ENCODE results near the gene TXNL4B. TPM values are rescaled to one million over a fixed set of nuclear protein-coding genes. Genes with fewer than 3 reads are reported as not detected.

TXNL4B gene
- total RNA-seq, 1 experiment from 2014 or later, result 9.9 TPM

DNA sequence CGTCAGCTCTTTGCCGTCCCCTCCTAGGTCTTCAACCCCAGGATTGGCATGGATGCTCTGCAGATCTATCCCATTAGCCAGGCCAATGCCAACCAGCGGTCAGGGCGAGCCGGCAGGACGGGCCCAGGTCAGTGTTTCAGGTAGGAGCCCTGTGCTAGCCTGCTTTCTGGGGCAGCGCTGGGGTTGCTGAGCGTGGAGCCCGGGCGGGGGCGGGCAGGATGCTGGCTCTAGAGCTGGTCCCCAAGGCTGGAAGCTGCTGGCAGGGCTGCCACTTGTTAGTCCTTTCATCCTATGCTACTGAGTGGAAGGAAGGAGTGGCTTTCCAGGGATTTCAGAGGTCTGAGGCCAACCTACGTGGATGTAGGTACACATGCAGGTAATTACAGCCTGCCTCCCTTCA, 12.6 kb upstream of the TXNL4B start:
- Mint-ChIP-seq H3K27ac (no peak overlapping the region), H3K36me3 (ENCODE audit: insufficient read depth in 1 of 3, low read depth in 3 of 3) (peaks cover 61 to 100% (median 99%) of the 10 kb centered on the region in 3 experiments), H3K27me3 (ENCODE audit: low read depth) (no peaks in the 10 kb centered on the region; the same call in 1 of the 2 replicates), H3K4me1 (no peaks in the 10 kb centered on the region), H3K4me3 (no peak overlapping the region; a peak in 1 of 5 replicates), H3K9me3 (no peaks in the 10 kb centered on the region)
- Histone ChIP-seq H4K20me1 (ENCODE audit: control insufficient read depth, insufficient read depth, insufficient read length) (no peaks in the 10 kb centered on the region), H2BK5ac (ENCODE audit: insufficient read length, low read length) (no peak overlapping the region), H2BK12ac (ENCODE audit: insufficient read length, low read depth, low read length) (no peak overlapping the region), H2AK5ac (ENCODE audit: insufficient read length, low read length) (no peak overlapping the region), H3K4ac (ENCODE audit: low read depth, low read length) (no peak overlapping the region), H3K79me1 (ENCODE audit: insufficient read depth, low read depth, low read length, poor library complexity, severe bottlenecking) (no peaks in the 10 kb centered on the region), H2BK20ac (ENCODE audit: low read depth, low read length, poor library complexity, severe bottlenecking) (no peak overlapping the region), H2AFZ (ENCODE audit: low read length) (no peak overlapping the region), H2BK120ac (ENCODE audit: low read depth, low read length, poor library complexity, severe bottlenecking) (no peak overlapping the region), H4K8ac (replicated peaks; ENCODE audit: insufficient read length, low read depth, low read length) (no peak overlapping the region), H3T11ph (ENCODE audit: low read length) (no peak overlapping the region), H3K4me2 (ENCODE audit: insufficient read depth, insufficient read length, low read length) (no peak overlapping the region), H3K23me2 (ENCODE audit: insufficient read length, low read depth, low read length, poor library complexity, severe bottlenecking) (no peaks in the 10 kb centered on the region), H3K27ac (ENCODE audit: insufficient read length, low read depth, low read length) (no peak overlapping the region), H3K9ac (ENCODE audit: extremely low read depth, insufficient read length, low read length) (no peak overlapping the region), H3K14ac (ENCODE audit: insufficient read depth, low read length) (no peak overlapping the region), H3K27me3 (ENCODE audit: insufficient read depth, low read length) (no peaks in the 10 kb centered on the region), H3K9me3 (ENCODE audit: control insufficient read depth, low read depth, low read length) (no peaks in the 10 kb centered on the region), H3K4me1 (ENCODE audit: insufficient read depth, low read length) (no peaks in the 10 kb centered on the region), H3K18ac (ENCODE audit: insufficient read length, low read depth, low read length) (no peak overlapping the region), H3K56ac (ENCODE audit: insufficient read length, low read depth, low read length) (no peak overlapping the region), H3K23ac (ENCODE audit: insufficient read length, low read depth, low read length) (no peak overlapping the region), H3K79me2 (ENCODE audit: insufficient read depth, low read length) (no peaks in the 10 kb centered on the region), H4K5ac (ENCODE audit: insufficient read length, low read depth, low read length) (no peak overlapping the region), H2BK15ac (ENCODE audit: low read depth, low read length) (no peak overlapping the region), H4K91ac (ENCODE audit: insufficient read length, low read depth, low read length) (no peak overlapping the region)
- DNase-seq, result no peak
- no CpG with 5 or more reads among the region's 12 CpGs for WGBS (ENCODE audit: extremely low coverage, insufficient read length, low lambda C conversion rate)
- TF ChIP-seq, protein P1, sequence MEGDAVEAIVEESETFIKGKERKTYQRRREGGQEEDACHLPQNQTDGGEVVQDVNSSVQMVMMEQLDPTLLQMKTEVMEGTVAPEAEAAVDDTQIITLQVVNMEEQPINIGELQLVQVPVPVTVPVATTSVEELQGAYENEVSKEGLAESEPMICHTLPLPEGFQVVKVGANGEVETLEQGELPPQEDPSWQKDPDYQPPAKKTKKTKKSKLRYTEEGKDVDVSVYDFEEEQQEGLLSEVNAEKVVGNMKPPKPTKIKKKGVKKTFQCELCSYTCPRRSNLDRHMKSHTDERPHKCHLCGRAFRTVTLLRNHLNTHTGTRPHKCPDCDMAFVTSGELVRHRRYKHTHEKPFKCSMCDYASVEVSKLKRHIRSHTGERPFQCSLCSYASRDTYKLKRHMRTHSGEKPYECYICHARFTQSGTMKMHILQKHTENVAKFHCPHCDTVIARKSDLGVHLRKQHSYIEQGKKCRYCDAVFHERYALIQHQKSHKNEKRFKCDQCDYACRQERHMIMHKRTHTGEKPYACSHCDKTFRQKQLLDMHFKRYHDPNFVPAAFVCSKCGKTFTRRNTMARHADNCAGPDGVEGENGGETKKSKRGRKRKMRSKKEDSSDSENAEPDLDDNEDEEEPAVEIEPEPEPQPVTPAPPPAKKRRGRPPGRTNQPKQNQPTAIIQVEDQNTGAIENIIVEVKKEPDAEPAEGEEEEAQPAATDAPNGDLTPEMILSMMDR (conservative IDR thresholded peaks at IDR 0.05), result no peak

Data from H9 (cell line).